ENCODE results near the gene KIF6. TPM values are rescaled to one million over a fixed set of nuclear protein-coding genes. Genes with fewer than 3 reads are reported as not detected.
A peak's percentile ranks its signal among the peaks of the same experiment; 100 is the strongest.

The KIF6 gene
- total and polyA plus RNA-seq, 11 donors = 0.06 to 0.77 (median 0.48) TPM

DNA sequence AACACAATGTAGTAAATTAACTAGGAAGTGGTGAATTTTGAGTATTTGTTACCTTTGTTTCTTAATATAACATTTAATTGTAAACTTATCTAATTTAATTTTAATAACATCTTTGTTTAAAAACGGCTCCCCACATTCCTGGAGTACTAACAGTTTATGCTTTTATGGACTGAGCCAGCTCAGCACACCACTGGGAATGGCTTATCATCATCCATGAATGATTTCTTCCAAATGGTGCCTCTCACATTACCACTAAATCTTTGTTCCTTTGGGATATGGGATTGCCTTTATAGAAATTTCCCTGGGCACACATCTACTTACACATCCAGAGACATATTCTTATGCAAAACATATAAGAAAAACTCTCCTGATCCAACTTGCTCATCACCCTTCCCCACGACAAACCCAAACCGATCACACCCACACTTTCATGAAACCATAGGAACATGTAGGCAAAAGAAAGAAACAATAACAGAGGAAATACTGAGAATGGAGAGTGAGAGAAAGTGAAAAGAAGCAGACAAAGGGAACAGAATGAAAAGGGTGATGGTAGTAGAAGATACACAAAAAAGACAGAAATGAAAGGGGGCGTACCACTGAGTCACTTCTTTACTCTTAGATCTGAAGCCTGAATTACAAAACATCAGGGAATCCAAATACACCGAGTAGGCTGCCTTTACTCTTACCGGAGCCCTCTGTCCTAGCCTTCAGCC, 344.2 kb downstream of the KIF6 start:
- Histone ChIP-seq H3K27ac (no peak overlapping the region), H3K4me1 (peaks cover 0 to 14% (median 2%) of the 10 kb centered on the region in 12 donors), H3K36me3 (no peaks in the 10 kb centered on the region), H3K27me3 (no peaks in the 10 kb centered on the region), H3K4me3 (no peak overlapping the region), H3K9me3 (peaks cover 0 to 6% (median 0%) of the 10 kb centered on the region in 12 donors)
- no peak for TF ChIP-seq POLR2A (IDR thresholded peaks at IDR 0.05)
- TF ChIP-seq, protein P1, sequence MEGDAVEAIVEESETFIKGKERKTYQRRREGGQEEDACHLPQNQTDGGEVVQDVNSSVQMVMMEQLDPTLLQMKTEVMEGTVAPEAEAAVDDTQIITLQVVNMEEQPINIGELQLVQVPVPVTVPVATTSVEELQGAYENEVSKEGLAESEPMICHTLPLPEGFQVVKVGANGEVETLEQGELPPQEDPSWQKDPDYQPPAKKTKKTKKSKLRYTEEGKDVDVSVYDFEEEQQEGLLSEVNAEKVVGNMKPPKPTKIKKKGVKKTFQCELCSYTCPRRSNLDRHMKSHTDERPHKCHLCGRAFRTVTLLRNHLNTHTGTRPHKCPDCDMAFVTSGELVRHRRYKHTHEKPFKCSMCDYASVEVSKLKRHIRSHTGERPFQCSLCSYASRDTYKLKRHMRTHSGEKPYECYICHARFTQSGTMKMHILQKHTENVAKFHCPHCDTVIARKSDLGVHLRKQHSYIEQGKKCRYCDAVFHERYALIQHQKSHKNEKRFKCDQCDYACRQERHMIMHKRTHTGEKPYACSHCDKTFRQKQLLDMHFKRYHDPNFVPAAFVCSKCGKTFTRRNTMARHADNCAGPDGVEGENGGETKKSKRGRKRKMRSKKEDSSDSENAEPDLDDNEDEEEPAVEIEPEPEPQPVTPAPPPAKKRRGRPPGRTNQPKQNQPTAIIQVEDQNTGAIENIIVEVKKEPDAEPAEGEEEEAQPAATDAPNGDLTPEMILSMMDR (IDR thresholded peaks at IDR 0.05) = no peak
- intact Hi-C loops (cut with DNase I) = no loop called here
- DNase-seq (no peak), ATAC-seq (no peak)
- 67 to 77% (median 75%) methylated on average over 6 of the region's 6 CpGs for WGBS, 4 donors

DNA sequence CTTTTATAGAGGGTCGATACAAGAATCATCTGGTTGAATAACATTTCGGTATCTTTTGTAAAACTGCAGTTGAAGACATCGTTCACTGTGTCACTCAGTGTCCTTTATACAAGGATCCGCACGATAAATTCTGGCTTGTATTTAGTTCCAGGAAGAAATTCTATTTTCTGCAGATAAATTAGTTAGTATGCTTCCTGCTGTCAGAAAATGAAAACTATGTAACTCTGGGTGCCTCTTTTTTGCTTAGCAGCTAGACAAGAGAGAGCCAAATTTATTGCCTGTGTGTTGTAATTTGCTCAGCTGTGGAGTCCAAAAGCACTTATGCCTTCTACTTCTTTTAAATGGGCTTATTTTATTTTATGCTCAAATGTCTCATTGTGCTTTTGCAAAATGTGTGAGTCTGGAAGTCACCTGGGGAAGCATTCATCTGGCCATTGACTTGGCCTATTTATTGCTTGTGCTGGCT, 346.2 kb downstream of the KIF6 start:
- 81 to 91% (median 85%) methylated on average over 5 of the region's 5 CpGs for WGBS, 4 donors
- no peak overlapping the region for H3K27ac ChIP-seq
- intact Hi-C loops (cut with DNase I) = loop anchor here in 9 of 10 donors (5.0 to 10.0 kb wide), 6 partner anchors 176 to 1646 kb away; partner anchors contain the start of gene DAAM2 (in 1 of the 9)

DNA sequence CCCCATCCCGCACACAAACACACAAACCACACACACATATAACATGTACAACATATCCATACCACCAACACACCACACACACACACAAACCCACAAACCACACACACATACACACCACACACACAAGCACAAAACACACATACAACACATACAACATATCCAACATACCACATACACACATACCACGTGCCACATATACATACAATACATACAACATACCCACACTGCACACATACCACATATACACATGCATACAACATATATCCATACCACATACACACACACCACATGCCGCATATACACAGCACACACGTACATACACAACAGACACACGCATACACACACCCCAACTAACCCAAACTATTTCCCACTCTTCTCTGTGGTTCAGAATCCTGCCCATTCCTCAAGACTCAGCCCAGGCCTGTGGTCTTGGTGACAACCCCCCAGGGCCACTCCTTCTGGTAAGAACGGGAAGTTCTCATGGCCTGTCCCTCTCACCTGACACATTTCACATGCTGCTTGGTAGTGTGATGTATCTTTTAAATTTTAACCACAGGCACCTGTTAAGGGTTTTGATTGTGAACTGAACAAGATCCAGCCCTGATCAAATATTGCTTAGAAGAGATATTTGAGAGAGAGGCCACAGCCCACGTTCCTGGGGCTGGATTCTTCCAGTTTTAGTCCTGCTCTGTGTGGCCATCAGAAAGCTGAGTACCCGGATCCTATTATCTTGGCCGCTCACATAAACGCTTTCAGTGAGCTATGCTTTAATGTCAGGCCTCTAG, 346.8 kb downstream of the KIF6 start:
- Histone ChIP-seq H3K27ac (no peak overlapping the region), H3K4me1 (peaks cover 0 to 14% (median 2%) of the 10 kb centered on the region in 12 donors), H3K4me3 (no peak overlapping the region), H3K36me3 (no peaks in the 10 kb centered on the region), H3K27me3 (no peaks in the 10 kb centered on the region), H3K9me3 (peaks cover 0 to 6% (median 0%) of the 10 kb centered on the region in 12 donors)
- no peak for TF ChIP-seq POLR2A (IDR thresholded peaks at IDR 0.05)
- TF ChIP-seq, protein P1 (IDR thresholded peaks at IDR 0.05) = no peak
- DNase-seq (no peak), ATAC-seq (peak in 2 of 4 donors; percentile 12 to 25)
- 78 to 94% (median 84%) methylated on average over 10 of the region's 10 CpGs for WGBS, 4 donors
- intact Hi-C loops (cut with DNase I) = loop anchor here in 9 of 10 donors (5.0 to 10.0 kb wide), 6 partner anchors 176 to 1646 kb away; partner anchors contain the start of gene DAAM2 (in 1 of the 9)

More for the DNA sequence above, 346.2 kb downstream of the KIF6 start:
- H3K9me3 ChIP-seq = peaks cover 0 to 6% (median 0%) of the 10 kb centered on the region in 12 donors
- ATAC-seq = no peak
- peaks cover 0 to 14% (median 2%) of the 10 kb centered on the region in 12 donors for H3K4me1 ChIP-seq
- no peaks in the 10 kb centered on the region for H3K27me3 ChIP-seq
- no peak for TF ChIP-seq POLR2A (IDR thresholded peaks at IDR 0.05)
- TF ChIP-seq, protein P1 (IDR thresholded peaks at IDR 0.05) = no peak
- DNase-seq = no peak
- no peaks in the 10 kb centered on the region for H3K36me3 ChIP-seq
- no peak overlapping the region for H3K4me3 ChIP-seq
